NCI-H1694 (cell line): ENCODE results near the gene LEFTY2.
"Not testable (repeated sequence)": the region's sequence is repeated elsewhere in the genome, so short reads cannot be mapped to it uniquely, and the experiment has no call there.

ENCODE experiments used
- DNase-seq: peaks from one replicate; lab custom pipeline; 2025; lab: John Stamatoyannopoulos, UW

Gene LEFTY2

DNA sequence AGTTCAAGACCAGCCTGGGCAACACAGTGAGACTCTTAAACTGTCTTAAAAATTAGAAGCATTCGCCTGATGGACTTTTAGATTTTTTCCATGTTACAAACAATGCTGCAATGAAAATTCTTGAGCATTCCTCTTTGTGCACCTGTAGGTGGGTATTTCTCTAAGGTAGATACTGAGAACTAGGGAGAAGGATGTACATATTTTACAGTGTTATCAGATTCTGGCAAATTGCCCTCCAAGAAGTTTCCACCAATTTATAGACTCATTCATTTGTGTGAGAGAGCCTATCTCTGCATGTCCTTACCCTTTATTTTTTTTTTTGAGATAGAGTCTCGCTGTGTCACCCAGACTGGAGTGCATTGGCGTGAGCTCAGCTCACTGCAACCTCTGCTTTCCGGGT is 12.3 kb upstream of the LEFTY2 start:
- no peak for DNase-seq

DNA sequence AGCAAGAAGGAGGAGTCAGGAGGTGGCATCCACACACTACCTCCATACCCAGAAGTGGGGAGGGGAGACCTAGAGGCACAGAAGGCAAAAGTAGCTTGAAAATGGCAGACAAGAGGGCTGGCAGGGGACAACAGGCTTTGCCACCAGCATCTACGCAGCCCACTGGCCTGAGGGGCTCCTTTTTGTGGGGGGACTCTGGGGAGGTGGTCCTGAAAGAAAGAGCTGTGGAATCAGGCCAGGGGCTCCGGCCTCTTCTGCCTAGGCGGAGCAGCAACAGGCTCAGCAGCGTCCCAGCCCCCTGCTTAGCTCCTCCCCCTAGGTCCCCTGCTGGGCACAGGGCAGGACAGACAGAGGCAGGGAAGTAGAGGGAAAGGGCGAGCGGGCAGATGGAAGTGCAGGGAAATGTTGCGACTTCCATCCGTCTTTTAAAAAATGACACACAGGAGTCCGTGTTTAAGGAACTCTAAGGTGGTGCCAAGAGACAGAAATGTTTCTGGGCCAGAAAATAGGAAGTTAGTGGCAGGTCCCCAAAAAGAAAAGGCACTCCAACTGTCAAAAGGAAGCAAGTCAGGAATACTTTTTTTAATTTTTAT is 10.0 kb upstream of the LEFTY2 start:
- DNase-seq = no peak

DNA sequence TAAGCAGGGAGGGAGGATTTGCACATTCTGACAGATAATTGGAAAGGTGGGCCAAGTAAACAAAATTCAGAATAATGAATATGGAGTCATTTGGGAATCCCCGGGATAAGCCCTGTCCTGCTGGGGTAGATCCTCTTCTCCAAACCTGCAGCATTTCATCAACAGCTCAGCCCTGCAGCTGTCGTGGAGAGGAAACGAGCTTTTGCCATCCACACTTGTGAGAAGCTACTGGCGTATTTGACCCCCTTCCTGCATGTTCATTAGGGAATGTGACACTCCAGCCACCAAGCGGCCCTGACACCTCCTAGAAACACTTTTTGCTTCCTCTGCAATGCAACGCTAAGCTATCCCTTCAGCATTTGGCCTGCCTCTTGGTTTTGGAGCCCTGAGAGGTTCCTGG is 8.0 kb upstream of the LEFTY2 start:
- DNase-seq = no peak

DNA sequence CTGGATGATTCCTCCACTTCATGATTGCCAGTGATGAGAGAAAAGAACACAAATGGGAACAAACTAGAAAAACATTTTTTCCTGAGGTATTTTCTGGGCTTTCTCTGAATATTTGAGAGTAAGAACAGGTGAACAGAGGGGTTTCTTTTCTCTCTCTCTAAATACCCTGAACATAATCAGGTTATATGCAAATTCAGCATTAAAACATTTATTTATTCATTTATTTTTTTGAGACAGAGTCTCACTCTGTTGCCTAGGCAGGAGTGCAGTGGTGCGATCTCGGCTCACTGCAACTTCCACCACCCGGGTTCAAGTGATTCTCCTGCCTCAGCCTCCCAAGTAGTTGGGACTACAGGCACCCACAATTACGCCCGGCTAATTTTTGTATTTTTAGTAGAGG is 5.8 kb upstream of the LEFTY2 start:
- no peak for DNase-seq

DNA sequence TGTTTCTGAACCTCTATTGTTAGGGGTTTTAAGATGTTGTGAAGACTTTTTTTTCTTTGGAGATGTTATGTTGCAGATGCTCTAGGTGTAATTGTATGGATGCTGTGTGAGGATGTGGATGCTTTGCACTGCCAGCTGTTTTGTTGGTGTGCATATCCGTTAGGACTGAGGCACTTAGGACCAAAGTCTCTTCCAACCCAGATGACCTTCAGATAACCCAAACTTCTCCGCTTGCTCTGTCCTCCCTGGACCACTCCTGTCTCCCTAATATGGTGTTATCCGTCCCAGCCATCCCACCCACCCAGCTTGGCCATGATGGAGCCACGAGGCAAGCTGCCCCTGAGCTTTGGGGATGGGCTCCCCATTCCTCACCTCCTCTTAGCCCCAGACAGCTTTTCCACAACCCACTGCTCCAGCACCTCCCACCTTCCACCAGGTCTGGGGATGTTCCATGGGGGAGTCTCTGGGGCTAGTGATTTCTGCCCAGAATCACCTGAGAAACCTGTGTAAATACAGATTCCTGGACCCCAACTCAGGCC is 5.1 kb upstream of the LEFTY2 start:
- DNase-seq = no peak

DNA sequence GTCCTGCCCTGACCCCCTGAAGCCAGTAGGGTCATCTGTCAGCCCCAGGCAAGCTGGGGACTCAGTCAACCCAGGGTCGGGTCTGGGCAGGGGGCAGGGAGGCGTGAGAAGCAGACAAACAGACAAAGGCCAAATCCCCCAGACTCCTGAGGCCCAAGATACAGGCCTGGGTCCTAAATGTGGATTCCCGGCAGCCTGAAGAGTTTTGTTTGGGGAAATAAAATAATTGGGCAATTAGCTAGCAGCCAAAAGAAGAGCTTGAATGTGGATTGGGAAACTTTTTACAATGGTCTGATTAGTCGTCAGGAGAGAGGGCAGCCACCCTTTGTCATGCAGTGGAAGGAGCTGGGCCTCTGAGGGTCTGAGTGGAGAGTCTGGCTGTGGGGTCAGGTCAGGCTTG is 4.5 kb upstream of the LEFTY2 start:
- no peak for DNase-seq

- no peak for DNase-seq
Observed at GRCh38 chr1:225944951-225945350, 3.9 kb upstream of the LEFTY2 start.

DNA sequence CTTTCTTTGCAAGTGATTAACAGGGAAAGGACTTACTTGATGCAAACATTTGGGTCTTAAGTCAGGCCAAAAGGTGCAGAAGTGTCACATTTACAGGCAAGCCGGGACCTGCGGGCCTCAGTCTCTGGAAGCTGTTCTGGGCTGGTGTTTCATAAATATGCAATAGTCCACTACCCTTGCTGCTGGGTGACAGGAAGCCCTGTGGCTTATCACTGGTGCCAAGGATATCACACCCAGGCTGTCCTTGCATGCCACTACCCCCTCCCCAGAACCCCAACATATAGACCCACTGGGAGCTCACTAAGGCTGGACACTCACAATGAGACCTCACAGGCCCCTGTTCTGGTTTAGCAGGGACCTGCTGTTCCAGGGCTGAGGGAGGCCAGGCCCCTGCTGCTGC is 3.4 kb upstream of the LEFTY2 start:
- DNase-seq = no peak

- no peak for DNase-seq
Observed at GRCh38 chr1:225943582-225943981, 2.6 kb upstream of the LEFTY2 start.

- DNase-seq = no peak
Observed at GRCh38 chr1:225942574-225942973, 1.6 kb upstream of the LEFTY2 start.

DNA sequence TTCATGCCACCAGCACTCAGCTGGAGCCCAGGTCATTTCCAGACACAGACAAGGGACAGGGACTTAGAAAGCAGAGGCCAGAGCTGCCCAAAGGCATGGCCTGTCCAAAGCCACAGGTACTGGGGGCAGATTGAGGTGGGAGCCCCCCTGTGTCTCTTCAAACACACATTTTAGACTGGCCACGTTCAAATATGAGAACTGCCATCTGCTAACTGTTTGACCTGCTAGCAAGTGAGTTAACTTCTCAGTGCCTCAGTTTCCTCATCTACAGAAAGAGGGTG is 862 bp upstream of the LEFTY2 start:
- no peak for DNase-seq

GRCh38 chr1:225940385-225941151 is 452 bp downstream of the LEFTY2 start:
- no peak for DNase-seq

- DNase-seq = not testable (repeated sequence)
Observed at GRCh38 chr1:225939939-225940310, 1.1 kb downstream of the LEFTY2 start.

DNA sequence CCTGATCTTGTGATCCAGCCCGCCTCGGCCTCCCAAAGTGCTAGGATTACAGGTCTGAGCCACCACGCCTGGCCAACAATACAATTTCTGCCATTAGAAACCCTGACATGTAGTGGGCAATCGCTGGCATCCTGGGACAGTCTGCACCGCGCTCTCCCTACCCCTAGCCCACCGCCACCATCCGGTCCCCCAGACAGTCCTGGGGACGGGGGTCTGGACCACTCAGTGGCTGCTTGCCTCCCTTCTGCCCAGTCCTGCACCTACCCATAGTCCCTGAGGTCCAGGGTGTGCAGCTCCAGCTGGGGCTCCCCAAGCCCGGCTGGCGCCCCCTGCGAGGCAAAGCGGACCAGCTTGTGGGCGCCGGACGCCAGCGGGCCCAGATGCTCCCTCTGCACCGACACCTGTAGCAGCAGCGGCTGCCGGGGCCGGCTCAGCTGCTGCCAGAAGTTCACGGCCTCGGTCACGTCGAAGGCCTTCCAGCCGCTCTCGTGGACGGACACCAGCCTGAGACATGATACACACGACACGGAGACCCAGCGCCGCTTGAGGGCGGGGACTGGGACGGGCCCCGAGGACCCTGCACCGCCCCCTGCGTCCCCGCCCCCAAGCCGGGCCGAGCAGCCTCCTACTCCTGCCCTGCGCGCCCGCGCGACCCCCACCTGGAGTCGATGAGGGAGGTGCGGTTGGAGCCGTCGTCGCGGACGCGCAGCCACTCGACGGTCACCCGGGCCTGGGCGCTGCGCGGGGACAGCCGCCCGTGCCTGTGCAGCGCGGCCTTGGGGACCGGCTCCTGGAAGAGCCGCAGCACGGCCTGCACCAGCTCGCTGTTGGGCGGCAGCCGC is 1.7 kb downstream of the LEFTY2 start:
- DNase-seq = not testable (repeated sequence)

DNA sequence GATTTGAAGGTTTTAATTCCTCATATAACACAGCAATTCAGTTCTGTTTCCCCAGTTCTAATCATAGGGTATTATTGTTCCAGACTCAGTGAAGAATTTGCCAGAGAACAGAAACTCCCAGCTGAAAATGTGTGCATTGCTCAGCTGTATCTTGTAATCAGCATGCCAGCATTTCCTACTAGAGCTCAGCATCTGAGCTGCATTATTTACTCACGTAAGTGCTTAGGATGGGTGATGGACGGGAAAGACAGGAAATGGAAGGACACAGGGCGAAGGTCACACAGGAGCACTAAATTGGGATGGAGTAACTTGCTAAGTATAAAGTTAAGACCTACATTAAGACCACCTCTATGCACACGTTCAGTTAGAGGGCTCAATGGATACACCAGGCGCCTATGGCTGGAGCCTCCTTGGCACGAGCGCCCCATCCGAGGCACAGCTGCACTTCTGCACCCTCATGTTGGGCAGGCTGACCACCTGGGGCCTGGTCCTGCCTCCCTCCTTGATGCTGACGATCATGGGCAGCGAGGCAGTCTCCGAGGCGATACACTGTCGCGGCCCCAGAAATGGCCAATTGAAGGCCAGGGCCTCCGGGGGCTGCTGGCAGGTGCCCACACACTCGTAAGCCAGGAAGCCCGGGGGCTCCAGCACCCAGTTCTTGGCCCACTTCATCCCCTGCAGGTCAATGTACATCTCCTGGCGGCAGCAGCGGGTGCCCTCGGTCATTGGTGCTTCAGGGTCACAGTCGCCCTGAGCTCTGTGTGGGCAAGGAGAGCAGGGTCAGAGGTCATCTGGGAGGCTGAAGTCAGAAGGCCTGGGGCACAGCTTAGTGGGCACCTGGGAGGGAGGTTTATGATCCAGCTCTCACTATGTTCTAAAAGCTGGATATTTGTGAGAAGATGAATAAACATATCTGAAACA is 3.7 kb downstream of the LEFTY2 start:
- no peak for DNase-seq

- no peak for DNase-seq
Observed at GRCh38 chr1:225936523-225936922, 4.5 kb downstream of the LEFTY2 start.

GRCh38 chr1:225936086-225936485 is 4.9 kb downstream of the LEFTY2 start:
- not testable (repeated sequence) for DNase-seq

DNA sequence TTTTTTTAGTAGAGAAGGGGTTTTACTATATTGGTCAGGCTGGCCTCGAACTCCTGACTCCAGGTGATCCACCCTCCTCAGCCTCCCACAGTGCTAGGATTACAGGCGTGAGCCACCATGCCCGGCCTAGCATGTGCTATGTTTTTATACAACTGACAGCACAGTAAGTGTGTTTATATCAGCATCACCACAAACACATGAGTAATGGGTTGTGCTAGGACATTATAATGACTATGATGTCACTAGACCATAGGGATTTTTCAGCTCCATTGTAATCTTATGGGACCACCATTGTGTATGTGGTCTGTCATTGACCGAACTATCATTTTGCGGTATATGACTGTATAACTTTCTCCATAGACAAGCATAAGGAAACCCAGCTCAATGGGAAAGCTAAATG is 6.3 kb downstream of the LEFTY2 start:
- DNase-seq = no peak

DNA sequence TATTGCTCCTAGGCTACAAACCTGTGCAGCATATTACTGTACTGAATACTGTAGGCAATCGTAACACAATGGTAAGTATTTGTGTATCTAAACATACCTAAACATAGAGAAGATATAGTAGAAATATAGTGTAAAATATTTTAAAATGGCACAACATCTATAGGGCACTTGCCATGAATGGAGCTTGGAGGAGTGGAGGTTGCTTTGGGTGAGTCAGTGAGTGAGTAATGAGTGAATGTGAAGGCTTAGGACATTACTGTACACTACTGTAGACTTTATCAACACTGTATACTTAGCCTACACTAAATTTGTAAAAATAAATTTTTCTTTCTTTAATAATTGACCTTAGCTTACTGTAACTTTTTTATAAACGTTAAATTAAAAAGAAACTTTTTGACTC is 7.9 kb downstream of the LEFTY2 start:
- DNase-seq = no peak

GRCh38 chr1:225931270-225932136 is 9.5 kb downstream of the LEFTY2 start:
- no peak for DNase-seq

- DNase-seq = no peak
Observed at GRCh38 chr1:225930566-225930965, 10.5 kb downstream of the LEFTY2 start.
